Pancreas (tissue), 10 donors: ENCODE measurements around the gene CXCR3. TPM values are rescaled to one million over a fixed set of nuclear protein-coding genes. Genes with fewer than 3 reads are reported as not detected.

Source experiments
- ATAC-seq, 4 donors: fragments of 200-7000 bp; cut with Tn5 transposase; one replicate each; pipeline versions ENCODE4 v1.8.0 to v1.9.1; 2020; ENCODE audit warnings: mild to moderate bottlenecking in 4 of 4, moderate library complexity in 4 of 4
- DNase-seq, 6 donors: peaks; one replicate each; pipeline ENCODE4 v3.0.0-alpha.2; 2020
- FAIRE-seq: peaks from 2 replicates; lab custom pipeline; 2012; peaks lifted over from hg19 to GRCh38; lab: Jason Lieb, UNC
- H3K27ac ChIP-seq, 4 donors: fragments of 200-600 bp; sonication (generic); 1 replicate in 3 of 4; 2 replicates in 1 of 4; pipeline versions ENCODE4 v1.5.0 to v1.8.0; 2020
- H3K27me3 ChIP-seq, 4 donors: fragments of 200-600 bp; one replicate each; pipeline ENCODE4 v1.8.0; 2021
- H3K36me3 ChIP-seq, 3 donors: fragments of 200-600 bp; sonication (generic) in 1 of 3; one replicate each; pipeline versions ENCODE4 v1.5.0 to v1.8.0; 2020 to 2021
- H3K4me1 ChIP-seq, 3 donors: fragments of 200-600 bp; one replicate each; pipeline ENCODE4 v1.8.0; 2021
- H3K4me3 ChIP-seq, 4 donors: fragments of 200-600 bp; sonication (generic) in 2 of 4; one replicate each; pipeline versions ENCODE4 v1.5.0 to v1.8.0; 2020 to 2021
- H3K9me3 ChIP-seq, 4 donors: fragments of 200-600 bp; one replicate each; pipeline ENCODE4 v1.8.0; 2021
- WGBS, 2 donors: extraction: QIAGEN DNeasy Blood & Tissue Kit; methylation state at CpG; one replicate each; pipeline ENCODE4 v1.1.7; 2013; 5-methylcytosine and 5-hydroxymethylcytosine counted together
- intact Hi-C, 3 donors: fragments of 100-400 bp; cut with DNase I; formaldehyde crosslinking; loops; one replicate each; pipeline versions ENCODE4 v1.11.1 to v1.14.2; 2022
- polyA plus RNA-seq, 2 donors: library from polyadenylated mRNA; stranded (reverse); fragments of 200-250 nt; gene quantifications; one replicate each; pipeline ENCODE4 v1.2.3, GENCODE V29; 2013
- total RNA-seq, 6 donors: library from RNA; stranded (reverse); fragmentation: NEBNext Ultra II Directional in 4 of 6; extraction: Animal tissue kit (Norgen Biotek cat#: 25700) in 4 of 6; gene quantifications; one replicate each; pipeline versions ENCODE4 v1.2.1 to v1.2.4, GENCODE V29; 2021 to 2023
- TF ChIP-seq, protein P1 (sequence below), 4 donors: fragments of 200-600 bp; sonication (generic) in 3 of 4; IDR thresholded peaks; one replicate each; pipeline versions ENCODE4 v1.5.0 to v1.8.0; 2021; ENCODE audit warnings: antibody characterized with exemption in 4 of 4
- donor health status: healthy with polysubstance abuse.
- donor health status: DM: no; HTN: no; CAD: no; lungs with moderate emphysema.
- donor health status: DM: no; HTN: no; CAD: no.
- donor health status: control.
- donor health status: control.
- donor health status: Bipolar disorder and iron deficiency.
- donor health status: DM: yes; HTN: yes; CAD: no.
- donor health status: DM: no; HTN: no; CAD: no.
- donor health status: DM: no; HTN: no; CAD: no.
- donor health status: DM: yes; HTN: yes; CAD: no.

The CXCR3 gene
- total and polyA plus RNA-seq, 8 donors = 0.11 to 0.52 (median 0.24) TPM; not detected in 3

DNA sequence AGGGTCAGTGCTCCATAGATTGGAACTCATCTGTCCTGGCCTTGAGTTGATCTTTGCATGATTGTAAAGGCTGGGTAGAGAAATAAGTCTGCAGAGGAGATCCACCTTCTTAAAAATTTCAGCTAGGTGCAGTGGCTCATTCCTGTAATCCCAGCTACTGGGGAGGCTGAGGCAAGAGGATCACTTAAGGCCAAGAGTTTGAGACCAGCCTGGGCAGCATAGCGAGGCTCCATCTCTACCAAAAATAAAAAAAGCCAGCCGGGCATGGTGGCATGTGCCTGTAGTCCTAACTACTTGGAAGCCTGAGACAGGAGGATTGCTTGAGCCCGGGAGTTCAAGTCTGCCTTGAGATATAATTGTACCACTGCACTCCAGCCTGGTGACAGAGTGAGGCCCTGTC, 476 bp upstream of the CXCR3 start:
- WGBS, 2 donors = 92% methylated on average over 3 of the region's 3 CpGs
- DNase-seq = no peak
- intact Hi-C loops = no loop called here
- TF ChIP-seq, protein P1, sequence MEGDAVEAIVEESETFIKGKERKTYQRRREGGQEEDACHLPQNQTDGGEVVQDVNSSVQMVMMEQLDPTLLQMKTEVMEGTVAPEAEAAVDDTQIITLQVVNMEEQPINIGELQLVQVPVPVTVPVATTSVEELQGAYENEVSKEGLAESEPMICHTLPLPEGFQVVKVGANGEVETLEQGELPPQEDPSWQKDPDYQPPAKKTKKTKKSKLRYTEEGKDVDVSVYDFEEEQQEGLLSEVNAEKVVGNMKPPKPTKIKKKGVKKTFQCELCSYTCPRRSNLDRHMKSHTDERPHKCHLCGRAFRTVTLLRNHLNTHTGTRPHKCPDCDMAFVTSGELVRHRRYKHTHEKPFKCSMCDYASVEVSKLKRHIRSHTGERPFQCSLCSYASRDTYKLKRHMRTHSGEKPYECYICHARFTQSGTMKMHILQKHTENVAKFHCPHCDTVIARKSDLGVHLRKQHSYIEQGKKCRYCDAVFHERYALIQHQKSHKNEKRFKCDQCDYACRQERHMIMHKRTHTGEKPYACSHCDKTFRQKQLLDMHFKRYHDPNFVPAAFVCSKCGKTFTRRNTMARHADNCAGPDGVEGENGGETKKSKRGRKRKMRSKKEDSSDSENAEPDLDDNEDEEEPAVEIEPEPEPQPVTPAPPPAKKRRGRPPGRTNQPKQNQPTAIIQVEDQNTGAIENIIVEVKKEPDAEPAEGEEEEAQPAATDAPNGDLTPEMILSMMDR (IDR thresholded peaks at IDR 0.05) = no peak
- Histone ChIP-seq H3K36me3 (no peaks in the 10 kb centered on the region), H3K27ac (peak overlapping the region in 1 of 4 donors; percentile 5), H3K4me1 (no peaks in the 10 kb centered on the region), H3K4me3 (no peak overlapping the region), H3K27me3 (no peaks in the 10 kb centered on the region), H3K9me3 (no peaks in the 10 kb centered on the region)
- FAIRE-seq = no peak
- no peak for ATAC-seq

DNA sequence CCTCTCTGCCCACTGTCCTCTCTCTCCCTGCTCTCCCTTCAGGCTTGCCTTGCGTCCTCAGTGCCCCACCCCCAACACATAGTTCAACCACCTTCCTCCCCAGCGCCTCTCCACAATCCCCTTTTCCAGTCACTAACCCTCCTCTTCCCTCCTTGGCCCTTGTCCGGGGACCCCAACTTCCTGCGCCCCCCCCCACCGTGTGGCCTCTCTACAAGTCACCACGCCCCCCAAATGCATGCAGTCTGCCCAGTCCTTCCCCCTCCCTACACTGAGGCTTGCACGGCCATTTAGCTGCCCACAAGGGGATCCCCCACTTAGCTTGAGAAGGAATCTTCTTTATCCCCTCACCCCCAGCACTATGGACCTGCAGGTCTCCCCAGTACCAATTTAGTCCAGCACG, 569 bp downstream of the CXCR3 start:
- no peaks in the 10 kb centered on the region for H3K4me1 ChIP-seq
- 71 to 89% methylated on average over 7 to 8 of the region's 8 CpGs for WGBS, 2 donors
- FAIRE-seq (no peak), DNase-seq (no peak), ATAC-seq (no peak)
- no peak overlapping the region for H3K27ac ChIP-seq
- H3K9me3 ChIP-seq = no peaks in the 10 kb centered on the region
- no peaks in the 10 kb centered on the region for H3K27me3 ChIP-seq
- no peak overlapping the region for H3K4me3 ChIP-seq
- intact Hi-C loops = no loop called here
- TF ChIP-seq, protein P1 (IDR thresholded peaks at IDR 0.05) = no peak
- peaks cover 0 to 2% (median 0%) of the 10 kb centered on the region in 3 donors for H3K36me3 ChIP-seq

DNA sequence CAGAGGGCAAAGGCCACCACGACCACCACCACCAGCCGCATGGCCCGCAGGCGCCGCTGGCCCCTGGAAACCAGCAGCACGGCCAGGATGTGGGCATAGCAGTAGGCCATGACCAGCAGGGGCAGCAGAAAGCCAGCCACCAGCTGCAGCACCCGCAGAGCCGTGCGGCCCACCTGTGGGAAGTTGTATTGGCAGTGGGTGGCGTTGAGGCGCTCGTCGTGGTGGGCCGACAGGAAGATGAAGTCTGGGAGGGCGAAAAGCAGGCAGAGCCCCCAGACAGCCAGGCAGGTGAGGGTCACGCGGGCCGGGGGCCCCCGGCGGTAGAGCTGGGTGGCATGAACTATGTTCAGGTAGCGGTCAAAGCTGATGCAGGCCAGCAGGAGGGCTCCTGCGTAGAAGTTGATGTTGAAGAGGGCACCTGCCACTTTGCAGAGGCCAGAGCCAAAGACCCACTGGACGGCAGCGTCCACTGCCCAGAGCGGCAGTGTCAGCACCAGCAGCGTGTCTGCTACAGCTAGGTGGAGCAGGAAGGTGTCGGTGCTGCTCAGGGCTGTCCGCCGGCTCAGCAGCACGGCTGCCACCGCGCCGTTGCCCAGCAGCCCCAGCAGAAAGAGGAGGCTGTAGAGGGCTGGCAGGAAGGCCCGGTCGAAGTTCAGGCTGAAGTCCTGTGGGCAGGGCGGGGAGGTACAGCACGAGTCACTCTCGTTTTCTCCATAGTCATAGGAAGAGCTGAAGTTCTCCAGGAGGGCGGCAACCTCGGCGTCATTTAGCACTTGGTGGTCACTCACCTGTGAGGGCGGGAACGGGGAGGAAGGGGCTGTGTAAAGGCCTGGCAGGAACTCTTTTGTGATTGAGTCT, 1.4 kb downstream of the CXCR3 start:
- peaks cover 0 to 5% (median 0%) of the 10 kb centered on the region in 3 donors for H3K36me3 ChIP-seq
- DNase-seq (no peak), ATAC-seq (peak in 2 of 4 donors; percentile 39 to 43), FAIRE-seq (no peak)
- no peaks in the 10 kb centered on the region for H3K27me3 ChIP-seq
- H3K27ac ChIP-seq = no peak overlapping the region
- intact Hi-C loops = no loop called here
- no peaks in the 10 kb centered on the region for H3K9me3 ChIP-seq
- no peaks in the 10 kb centered on the region for H3K4me1 ChIP-seq
- WGBS, 2 donors = 88 to 90% methylated on average over 43 of the region's 43 CpGs
- TF ChIP-seq, protein P1 (IDR thresholded peaks at IDR 0.05) = no peak
- H3K4me3 ChIP-seq = no peak overlapping the region

DNA sequence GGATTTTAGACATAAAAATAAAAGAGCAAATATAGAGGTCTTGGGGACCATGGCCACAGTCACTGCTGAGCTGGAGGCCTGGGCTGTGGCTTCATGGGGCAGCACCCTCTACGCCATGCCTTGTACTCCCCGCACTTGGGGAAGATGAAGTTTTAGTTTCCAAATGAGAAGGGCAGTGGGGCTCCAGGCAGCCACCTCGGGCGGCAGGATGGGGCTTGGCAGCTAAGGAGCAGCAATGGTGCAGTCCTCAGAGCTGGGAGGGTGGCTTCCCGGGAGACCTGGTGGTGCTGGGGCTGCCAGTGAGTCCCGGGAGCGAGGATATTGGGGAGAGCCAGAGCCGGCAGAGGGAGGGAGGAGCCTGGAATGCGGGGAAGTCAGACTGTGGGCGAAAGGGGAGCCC, 2.4 kb downstream of the CXCR3 start:
- Histone ChIP-seq H3K27me3 (no peaks in the 10 kb centered on the region), H3K27ac (no peak overlapping the region), H3K4me3 (no peak overlapping the region), H3K4me1 (no peaks in the 10 kb centered on the region), H3K9me3 (no peaks in the 10 kb centered on the region), H3K36me3 (peaks cover 0 to 10% (median 0%) of the 10 kb centered on the region in 3 donors)
- TF ChIP-seq, protein P1 (IDR thresholded peaks at IDR 0.05) = no peak
- ATAC-seq (no peak), FAIRE-seq (no peak), DNase-seq (no peak)
- 86 to 93% methylated on average over 10 of the region's 10 CpGs for WGBS, 2 donors
- intact Hi-C loops = no loop called here

DNA sequence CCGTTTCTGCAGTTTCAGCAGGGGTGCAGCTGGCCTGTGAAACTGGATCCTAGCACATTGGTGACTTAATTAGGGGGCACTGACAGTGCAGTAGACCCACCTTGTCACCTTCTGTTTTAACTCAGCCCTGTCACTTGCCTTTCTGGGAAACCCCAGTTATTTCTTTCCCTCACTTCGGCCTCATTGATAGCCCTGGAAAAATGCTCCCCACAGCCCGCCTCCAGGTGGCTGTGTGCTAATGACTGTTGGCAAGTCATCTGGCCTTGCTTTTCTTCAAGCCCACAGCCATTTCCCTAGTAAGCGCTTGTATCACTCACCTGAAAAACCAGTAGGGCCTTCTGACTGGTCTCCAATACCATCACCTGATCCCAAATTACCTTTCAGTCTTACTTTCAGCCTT, 3.3 kb downstream of the CXCR3 start:
- no peaks in the 10 kb centered on the region for H3K27me3 ChIP-seq
- WGBS, 2 donors = 84 to 95% methylated on average over 4 of the region's 4 CpGs
- TF ChIP-seq, protein P1 (IDR thresholded peaks at IDR 0.05) = no peak
- H3K27ac ChIP-seq = no peak overlapping the region
- peaks cover 0 to 11% (median 0%) of the 10 kb centered on the region in 3 donors for H3K36me3 ChIP-seq
- H3K9me3 ChIP-seq = no peaks in the 10 kb centered on the region
- H3K4me3 ChIP-seq = no peak overlapping the region
- no peak for ATAC-seq
- FAIRE-seq = no peak
- intact Hi-C loops = no loop called here
- DNase-seq = no peak
- H3K4me1 ChIP-seq = no peaks in the 10 kb centered on the region
